WTC11 (cell line): Measurements from ENCODE around the gene ARHGAP18. TPM values are rescaled to one million over a fixed set of nuclear protein-coding genes. Genes with fewer than 3 reads are reported as not detected.

Experiments used
- ATAC-seq: fragments of 200-7000 bp; cut with Tn5 transposase; 2 replicates; pipeline ENCODE4 v1.10.0; 2021; ENCODE audit warnings: mild to moderate bottlenecking, moderate library complexity
- CTCF ChIA-PET: fragments of 300-600 bp; sonication (Branson Sonifier 250); formaldehyde crosslinking; loops from one replicate; lab custom pipeline; 2021; ENCODE audit warnings: antibody characterized with exemption; lab: Charles Lee
- POLR2A ChIA-PET: fragments of 350-600 bp; sonication (Branson Sonifier 250); formaldehyde crosslinking; loops from one replicate; lab custom pipeline; 2021; ENCODE audit warnings: antibody characterized with exemption; lab: Charles Lee
- DNase-seq: peaks from one replicate; pipeline ENCODE4 v3.0.0; 2021; ENCODE audit warnings: low spot score
- H3K27ac Mint-ChIP-seq: 2 replicates; pipeline ENCODE4 v1.8.0; 2021; ENCODE audit warnings: mixed read lengths
- H3K27me3 Mint-ChIP-seq: 2 replicates; pipeline ENCODE4 v1.8.0; 2021; ENCODE audit warnings: low read depth, mild to moderate bottlenecking, moderate library complexity, mixed read lengths
- H3K36me3 Mint-ChIP-seq: 2 replicates; pipeline ENCODE4 v1.8.0; 2021; ENCODE audit warnings: mixed read lengths
- H3K4me1 Mint-ChIP-seq: 2 replicates; pipeline ENCODE4 v1.8.0; 2022; ENCODE audit warnings: mixed read lengths
- H3K4me3 Mint-ChIP-seq: 2 replicates; pipeline ENCODE4 v1.8.0; 2021; ENCODE audit warnings: mild to moderate bottlenecking, moderate library complexity, mixed read lengths
- H3K9me3 Mint-ChIP-seq: 2 replicates; pipeline ENCODE4 v1.8.0; 2021; ENCODE audit warnings: mixed read lengths
- ATF3 ChIP-seq: sonication (generic); formaldehyde crosslinking; conservative IDR thresholded peaks from 2 replicates; pipeline ENCODE4 v1.8.1; 2022; ENCODE audit warnings: mild to moderate bottlenecking, missing genetic modification reagents
- CREM ChIP-seq: sonication (generic); formaldehyde crosslinking; IDR thresholded peaks from 2 replicates; pipeline ENCODE4 v1.8.1; 2022; ENCODE audit warnings: mild to moderate bottlenecking, missing genetic modification reagents, moderate library complexity
- E2F1 ChIP-seq: sonication (generic); formaldehyde crosslinking; IDR thresholded peaks from 2 replicates; pipeline ENCODE4 v1.8.0; 2022; ENCODE audit warnings: mild to moderate bottlenecking, missing genetic modification reagents
- EMX1 ChIP-seq: fragments of 250-450 bp; sonication (Bioruptor Pico); IDR thresholded peaks from 2 replicates; pipeline ENCODE4 v1.8.0; 2021; ENCODE audit warnings: mild to moderate bottlenecking
- ERG ChIP-seq: fragments of 250-450 bp; sonication (Bioruptor Pico); IDR thresholded peaks from 2 replicates; pipeline ENCODE4 v1.8.0; 2021; ENCODE audit warnings: mild to moderate bottlenecking
- ETV6 ChIP-seq: sonication (generic); formaldehyde crosslinking; IDR thresholded peaks from 2 replicates; pipeline ENCODE4 v1.8.1; 2022; ENCODE audit warnings: mild to moderate bottlenecking, missing genetic modification reagents
- FOXJ3 ChIP-seq: sonication (generic); formaldehyde crosslinking; IDR thresholded peaks from 2 replicates; pipeline ENCODE4 v1.9.0; 2021; ENCODE audit warnings: missing genetic modification reagents, mild to moderate bottlenecking, borderline replicate concordance
- FOXP4 ChIP-seq: sonication (generic); formaldehyde crosslinking; IDR thresholded peaks from 2 replicates; pipeline ENCODE4 v1.8.0; 2022; ENCODE audit warnings: mild to moderate bottlenecking, missing genetic modification reagents
- IRF2 ChIP-seq: sonication (generic); formaldehyde crosslinking; IDR thresholded peaks from 2 replicates; pipeline ENCODE4 v1.8.0; 2022; ENCODE audit warnings: low read depth, missing genetic modification reagents, borderline replicate concordance
- MLX ChIP-seq: sonication (generic); formaldehyde crosslinking; IDR thresholded peaks from 2 replicates; pipeline ENCODE4 v1.8.1; 2023; ENCODE audit warnings: mild to moderate bottlenecking, missing genetic modification reagents, moderate library complexity
- NFE2L1 ChIP-seq: sonication (generic); formaldehyde crosslinking; IDR thresholded peaks from 2 replicates; pipeline ENCODE4 v1.8.1; 2023; ENCODE audit warnings: missing genetic modification reagents
- ZMAT4 ChIP-seq: fragments of 250-450 bp; sonication (Bioruptor Pico); IDR thresholded peaks from 2 replicates; pipeline ENCODE4 v1.9.0; 2021; ENCODE audit warnings: mild to moderate bottlenecking
- ZNF396 ChIP-seq: fragments of 250-450 bp; sonication (Bioruptor Pico); IDR thresholded peaks from 2 replicates; pipeline ENCODE4 v1.8.0; 2021; ENCODE audit warnings: mild to moderate bottlenecking, moderate library complexity, borderline replicate concordance
- ZNF532 ChIP-seq: fragments of 250-450 bp; sonication (Bioruptor Pico); IDR thresholded peaks from 2 replicates; pipeline ENCODE4 v1.9.0; 2021; ENCODE audit warnings: mild to moderate bottlenecking, borderline replicate concordance
- ZNF671 ChIP-seq: fragments of 250-450 bp; sonication (Bioruptor Pico); IDR thresholded peaks from 2 replicates; pipeline ENCODE4 v1.8.0; 2021; ENCODE audit warnings: mild to moderate bottlenecking
- total RNA-seq: library from RNA; stranded (reverse); gene quantifications from 3 replicates; pipeline ENCODE4 v1.2.3, GENCODE V29; 2021

ARHGAP18 gene
- total RNA-seq, 1 experiment from 2014 or later, result 4.6 TPM

GRCh38 chr6:129565366-129565765, 144.6 kb downstream of the ARHGAP18 start (continued):
- TF ChIP-seq ZMAT4 (CRISPR knock-in tag) (no peak), IRF2 (CRISPR knock-in tag) (no peak), FOXP4 (CRISPR knock-in tag) (no peak), E2F1 (CRISPR knock-in tag) (no peak), MLX (no peak), CREM (CRISPR knock-in tag) (no peak), EMX1 (CRISPR knock-in tag) (no peak), ZNF532 (no peak), ETV6 (CRISPR knock-in tag) (no peak), ATF3 (CRISPR knock-in tag) (no peak), FOXJ3 (no peak), ZNF671 (no peak)

GRCh38 chr6:129558248-129558647, 151.7 kb downstream of the ARHGAP18 start:
- Mint-ChIP-seq H3K4me1 (0 out of 2 replicates have a peak, but pooled peaks cover 2% of the 10 kb centered on the region), H3K27ac (no peak overlapping the region), H3K36me3 (no peaks in the 10 kb centered on the region), H3K27me3 (no peaks in the 10 kb centered on the region), H3K4me3 (no peak overlapping the region), H3K9me3 (no peaks in the 10 kb centered on the region)
- DNase-seq (no peak), ATAC-seq (no peak)
- CTCF ChIA-PET, result no interaction called here
- POLR2A ChIA-PET, result no interaction called here
- TF ChIP-seq ZNF396 (CRISPR knock-in tag) (no peak), E2F1 (CRISPR knock-in tag) (no peak), MLX (no peak), ERG (CRISPR knock-in tag) (no peak), IRF2 (CRISPR knock-in tag) (no peak), NFE2L1 (CRISPR knock-in tag) (no peak)
